B cell (primary cell): ENCODE results near the gene MAST2. TPM values are rescaled to one million over a fixed set of nuclear protein-coding genes. Genes with fewer than 3 reads are reported as not detected.

Experiments used
- ATAC-seq: fragments of 200-7000 bp; cut with Tn5 transposase; one replicate; pipeline ENCODE4 v1.10.0; 2021; ENCODE audit warnings: low read depth, mild to moderate bottlenecking, moderate number of reproducible peaks, moderate library complexity
- CTCF ChIA-PET: fragments of 350-600 bp; sonication (Branson Sonifier 250); formaldehyde crosslinking; loops from one replicate; lab custom pipeline; 2021; ENCODE audit warnings: antibody characterized with exemption, inconsistent platforms; lab: Charles Lee
- POLR2A ChIA-PET: fragments of 350-600 bp; sonication (Branson Sonifier 250); formaldehyde crosslinking; loops from one replicate; lab custom pipeline; 2021; ENCODE audit warnings: antibody characterized with exemption; lab: Charles Lee
- DNase-seq: peaks from one replicate; pipeline ENCODE4 v3.0.0; 2013
- H2AFZ ChIP-seq: 2 replicates; pipeline ENCODE4 v1.6.1; 2012; ENCODE audit warnings: mild to moderate bottlenecking, low read depth, low read length; ENCODE audit not compliant: insufficient read depth, poor library complexity, severe bottlenecking
- H3K27ac ChIP-seq, 2 donors: 1 replicate in 1 of 2; 2 replicates in 1 of 2; pipeline ENCODE4 v1.5.1; 2012 to 2013; ENCODE audit warnings: low read length in 2 of 2, mild to moderate bottlenecking in 2 of 2, moderate library complexity in 1 of 2
- H3K27me3 ChIP-seq, 4 experiments: fragments of 200-600 bp in 1 of 4; sonication (generic) in 1 of 4; replicated peaks in 1 of 4; 1 replicate in 2 of 4; 2 replicates in 2 of 4; pipeline versions ENCODE4 v1.6.1 to v1.7.0; 2013 to 2016; ENCODE audit warnings: low read length in 3 of 4, mild to moderate bottlenecking in 2 of 4, mixed read lengths in 1 of 4, moderate library complexity in 1 of 4; ENCODE audit not compliant: insufficient read depth in 4 of 4, control insufficient read depth in 3 of 4; ENCODE audit errors: control extremely low read depth in 1 of 4
- H3K36me3 ChIP-seq, 2 experiments: replicated peaks in 1 of 2; 1 replicate in 1 of 2; 2 replicates in 1 of 2; pipeline versions ENCODE4 v1.6.1 to v1.7.1; 2013; ENCODE audit warnings: low read length in 1 of 2; ENCODE audit not compliant: insufficient read depth in 2 of 2, control insufficient read depth in 1 of 2; ENCODE audit errors: control extremely low read depth in 1 of 2, extremely low read depth in 1 of 2
- H3K4me1 ChIP-seq, 2 donors: fragments of 200-600 bp in 1 of 2; sonication (generic) in 1 of 2; 1 replicate in 1 of 2; 2 replicates in 1 of 2; pipeline versions ENCODE4 v1.5.1 to v1.6.1; 2013 to 2017; ENCODE audit warnings: low read length in 2 of 2; ENCODE audit not compliant: control insufficient read depth in 2 of 2, insufficient read depth in 2 of 2
- H3K4me2 ChIP-seq: replicated peaks from 2 replicates; pipeline ENCODE3; 2012; ENCODE audit warnings: mild to moderate bottlenecking, low read depth, low read length; ENCODE audit not compliant: poor library complexity, severe bottlenecking
- H3K4me3 ChIP-seq, 5 experiments: fragments of 200-600 bp in 1 of 5; sonication (generic) in 1 of 5; 1 replicate in 3 of 5; 2 replicates in 2 of 5; pipeline versions ENCODE4 v1.5.1 to v1.7.0; 2011 to 2016; ENCODE audit warnings: low read length in 4 of 5, mild to moderate bottlenecking in 4 of 5, low read depth in 2 of 5, control low read depth in 1 of 5, moderate library complexity in 1 of 5; ENCODE audit not compliant: insufficient read depth in 1 of 5; ENCODE audit errors: control extremely low read depth in 1 of 5, extremely low read depth in 1 of 5
- H3K79me2 ChIP-seq: fragments of 200-600 bp; sonication (generic); one replicate; pipeline ENCODE4 v1.6.0; 2016; ENCODE audit warnings: low read length; ENCODE audit not compliant: control insufficient read depth, insufficient read depth
- H3K9ac ChIP-seq: fragments of 200-600 bp; sonication (generic); 2 replicates; pipeline ENCODE4 v1.6.1; 2017; ENCODE audit warnings: mild to moderate bottlenecking, low read length, moderate library complexity
- H3K9me3 ChIP-seq, 3 donors: one replicate each; pipeline versions ENCODE4 v1.6.1 to v1.7.1; 2013; ENCODE audit warnings: low read length in 2 of 3; ENCODE audit not compliant: control insufficient read depth in 2 of 3, insufficient read depth in 1 of 3; ENCODE audit errors: control extremely low read depth in 1 of 3
- H4K20me1 ChIP-seq: 2 replicates; pipeline ENCODE4 v1.6.0; 2012; ENCODE audit warnings: mild to moderate bottlenecking, low read length; ENCODE audit not compliant: insufficient read depth, control insufficient read depth, poor library complexity, severe bottlenecking
- H3K27ac Mint-ChIP-seq: one replicate; pipeline ENCODE4 v1.8.0; 2021; ENCODE audit warnings: mixed read lengths
- H3K27me3 Mint-ChIP-seq: one replicate; pipeline ENCODE4 v1.8.0; 2021; ENCODE audit warnings: mixed read lengths
- H3K4me1 Mint-ChIP-seq: one replicate; pipeline ENCODE4 v1.8.0; 2021; ENCODE audit warnings: mixed read lengths
- H3K4me3 Mint-ChIP-seq: one replicate; pipeline ENCODE4 v1.8.0; 2021; ENCODE audit warnings: mixed read lengths
- H3K9me3 Mint-ChIP-seq: one replicate; pipeline ENCODE4 v1.8.0; 2022; ENCODE audit warnings: mixed read lengths; ENCODE audit not compliant: insufficient read depth
- EZH2 ChIP-seq: IDR thresholded peaks from 2 replicates; pipeline ENCODE4 v1.6.1; 2012; ENCODE audit warnings: borderline replicate concordance, low read depth, mild to moderate bottlenecking, moderate library complexity, low read length; ENCODE audit not compliant: insufficient read depth, poor library complexity, severe bottlenecking
- WGBS: methylation state at CpG from one replicate; pipeline ENCODE4 v1.1.5; 2013; ENCODE audit warnings: missing lambda C conversion rate; ENCODE audit not compliant: insufficient coverage; 5-methylcytosine and 5-hydroxymethylcytosine counted together
- intact Hi-C: fragments of 100-400 bp; cut with micrococcal nuclease; formaldehyde crosslinking; loops from one replicate; pipeline ENCODE4 v1.10.0; 2022
- polyA plus RNA-seq: library from polyadenylated mRNA; depleted of rRNA; stranded (reverse); fragments of >200 nt; gene quantifications from 2 replicates; pipeline ENCODE4 v1.2.3, GENCODE V29; 2012
- total RNA-seq, 2 donors: library from RNA; stranded (reverse); fragments of 120-200 nt in 1 of 2; gene quantifications; 1 replicate in 1 of 2; 2 replicates in 1 of 2; pipeline versions ENCODE4 v1.2.3 to v1.2.4, GENCODE V29; 2013 to 2022
- TF ChIP-seq, protein P1 (sequence below): fragments of 200-600 bp; IDR thresholded peaks from one replicate; pipeline ENCODE4 v1.8.0; 2022; ENCODE audit warnings: antibody characterized with exemption, mild to moderate bottlenecking

The MAST2 gene
- total and polyA plus RNA-seq, 2 donors (not counting 1 experiment from before 2014, with no cell fraction given) = 12.5 to 23.3 TPM

DNA sequence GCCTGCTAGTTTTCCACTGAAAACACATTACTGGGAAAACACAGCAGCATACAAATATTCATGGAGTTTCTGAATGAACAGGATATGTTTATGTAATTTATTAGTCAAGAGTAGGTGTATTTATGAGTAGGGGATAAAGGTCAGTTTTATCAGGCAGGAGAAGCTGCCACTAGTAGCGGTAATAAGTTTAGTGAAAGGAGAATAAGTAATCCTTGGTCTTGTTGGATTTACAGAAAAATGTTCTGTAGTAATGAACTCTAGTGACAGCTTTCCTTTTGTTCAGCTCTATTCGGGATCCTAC, 1.2 kb downstream of the MAST2 start:
- H3K27me3 Mint-ChIP-seq = no peaks in the 10 kb centered on the region
- intact Hi-C loops = loop anchor here (5.0 kb wide), 1 partner anchor 477 kb away; the partner anchor contains the start of gene HPDL
- peak overlapping the region; percentile 85 for H2AFZ ChIP-seq
- no peaks in the 10 kb centered on the region for H3K27me3 ChIP-seq
- no peak overlapping the region for H3K27ac ChIP-seq
- peaks cover 11 to 15% of the 10 kb centered on the region in 2 donors for H3K4me1 ChIP-seq
- CTCF ChIA-PET = interaction anchor here (1.3 kb wide), 1 partner anchor 55 kb away, joined by 3 read pairs; no protein-coding TSS in a partner anchor
- H3K4me3 Mint-ChIP-seq = peak overlapping the region; percentile 98
- peaks cover 10% of the 10 kb centered on the region for H3K79me2 ChIP-seq
- WGBS = no CpG with 5 or more reads among the region's 2 CpGs
- POLR2A ChIA-PET = interaction anchor here (0.5 kb wide), 1 partner anchor 48 kb away, joined by 3 read pairs; no protein-coding TSS in a partner anchor
- H3K4me1 Mint-ChIP-seq = peaks cover 27% of the 10 kb centered on the region
- H4K20me1 ChIP-seq = no peaks in the 10 kb centered on the region
- no peaks in the 10 kb centered on the region for H3K9me3 Mint-ChIP-seq
- H3K9ac ChIP-seq = peak overlapping the region; percentile 53
- H3K27ac Mint-ChIP-seq = no peak overlapping the region
- ATAC-seq (no peak), DNase-seq (peak; percentile 16)
- no peaks in the 10 kb centered on the region for H3K9me3 ChIP-seq
- TF ChIP-seq, protein P1, sequence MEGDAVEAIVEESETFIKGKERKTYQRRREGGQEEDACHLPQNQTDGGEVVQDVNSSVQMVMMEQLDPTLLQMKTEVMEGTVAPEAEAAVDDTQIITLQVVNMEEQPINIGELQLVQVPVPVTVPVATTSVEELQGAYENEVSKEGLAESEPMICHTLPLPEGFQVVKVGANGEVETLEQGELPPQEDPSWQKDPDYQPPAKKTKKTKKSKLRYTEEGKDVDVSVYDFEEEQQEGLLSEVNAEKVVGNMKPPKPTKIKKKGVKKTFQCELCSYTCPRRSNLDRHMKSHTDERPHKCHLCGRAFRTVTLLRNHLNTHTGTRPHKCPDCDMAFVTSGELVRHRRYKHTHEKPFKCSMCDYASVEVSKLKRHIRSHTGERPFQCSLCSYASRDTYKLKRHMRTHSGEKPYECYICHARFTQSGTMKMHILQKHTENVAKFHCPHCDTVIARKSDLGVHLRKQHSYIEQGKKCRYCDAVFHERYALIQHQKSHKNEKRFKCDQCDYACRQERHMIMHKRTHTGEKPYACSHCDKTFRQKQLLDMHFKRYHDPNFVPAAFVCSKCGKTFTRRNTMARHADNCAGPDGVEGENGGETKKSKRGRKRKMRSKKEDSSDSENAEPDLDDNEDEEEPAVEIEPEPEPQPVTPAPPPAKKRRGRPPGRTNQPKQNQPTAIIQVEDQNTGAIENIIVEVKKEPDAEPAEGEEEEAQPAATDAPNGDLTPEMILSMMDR = no peak
- no peak for TF ChIP-seq EZH2
- peak overlapping the region; percentile 81 for H3K4me2 ChIP-seq
- H3K4me3 ChIP-seq = peak overlapping the region in 1 of 5 experiments; percentile 64
- H3K36me3 ChIP-seq = no peaks in the 10 kb centered on the region

DNA sequence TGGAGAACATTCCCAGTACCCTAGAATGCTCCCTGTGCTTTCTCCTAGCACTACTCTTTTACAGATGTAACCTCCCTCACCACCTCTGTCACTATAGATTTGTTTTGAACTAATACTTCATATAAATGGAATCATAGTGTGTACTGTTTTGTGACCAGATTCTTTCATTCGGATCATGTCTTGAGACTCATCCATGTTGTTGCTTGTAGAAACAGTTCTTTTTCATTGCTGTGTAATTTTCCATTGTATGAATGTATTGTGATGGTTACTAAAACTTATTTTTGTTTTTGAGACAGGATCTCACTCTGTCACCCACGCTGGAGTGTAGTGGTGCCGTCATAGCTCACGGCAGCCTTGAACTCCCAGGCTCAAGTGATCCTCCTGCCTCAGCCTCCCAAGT, 2.7 kb downstream of the MAST2 start:
- Histone ChIP-seq H3K27ac (no peak overlapping the region), H4K20me1 (no peaks in the 10 kb centered on the region), H3K36me3 (no peaks in the 10 kb centered on the region), H3K9ac (no peak overlapping the region), H3K27me3 (no peaks in the 10 kb centered on the region), H3K9me3 (no peaks in the 10 kb centered on the region), H3K4me1 (peaks cover 11 to 15% of the 10 kb centered on the region in 2 donors), H2AFZ (no peak overlapping the region), H3K4me2 (no peak overlapping the region), H3K4me3 (no peak overlapping the region), H3K79me2 (peaks cover 10% of the 10 kb centered on the region)
- no peaks in the 10 kb centered on the region for H3K27me3 Mint-ChIP-seq
- ChIA-PET POLR2A (interaction anchor here (0.6 kb wide), 1 partner anchor 21 kb away, joined by 6 read pairs; no protein-coding TSS in a partner anchor), CTCF (no interaction called here)
- no peak overlapping the region for H3K4me3 Mint-ChIP-seq
- no peak overlapping the region for H3K27ac Mint-ChIP-seq
- DNase-seq (no peak), ATAC-seq (no peak)
- no peak for TF ChIP-seq EZH2
- TF ChIP-seq, protein P1 = no peak
- H3K4me1 Mint-ChIP-seq = peaks cover 27% of the 10 kb centered on the region
- intact Hi-C loops = no loop called here
- 98% methylated on average over 4 of the region's 4 CpGs for WGBS
- H3K9me3 Mint-ChIP-seq = no peaks in the 10 kb centered on the region
